ENCODE results near the gene CELF4.

CELF4 gene

GRCh38 chr18:37538526-37539205, 26.9 kb downstream of the CELF4 start:
- no peak overlapping the region for H2AFZ ChIP-seq
- H3K4me2 ChIP-seq (ENCODE audit: low read length), result no peak overlapping the region
- no peaks in the 10 kb centered on the region for H3K4me1 ChIP-seq
- no peak overlapping the region for H3K27ac ChIP-seq
- TF ChIP-seq CTCF (IDR thresholded peaks at IDR 0.05), result no peak
- H3K9me3 ChIP-seq (ENCODE audit: control insufficient read depth, low read length), result no peaks in the 10 kb centered on the region
- no peaks in the 10 kb centered on the region for H3K36me3 ChIP-seq (ENCODE audit: control insufficient read depth, insufficient read depth, low read length)
- H3K27me3 ChIP-seq (ENCODE audit: control insufficient read depth, insufficient read depth, low read length), result no peaks in the 10 kb centered on the region
- H3K79me2 ChIP-seq, result no peaks in the 10 kb centered on the region
- no peak overlapping the region for H3K4me3 ChIP-seq (ENCODE audit: low read depth, low read length)
- H3K9ac ChIP-seq, result no peak overlapping the region

- Histone ChIP-seq H3K9me3 (ENCODE audit: control insufficient read depth, low read length) (no peaks in the 10 kb centered on the region), H3K4me3 (ENCODE audit: low read depth, low read length) (no peak overlapping the region), H3K27ac (no peak overlapping the region), H3K4me1 (no peaks in the 10 kb centered on the region), H3K27me3 (ENCODE audit: control insufficient read depth, insufficient read depth, low read length) (no peaks in the 10 kb centered on the region), H3K4me2 (ENCODE audit: low read length) (no peak overlapping the region), H3K36me3 (ENCODE audit: control insufficient read depth, insufficient read depth, low read length) (no peaks in the 10 kb centered on the region), H3K79me2 (no peaks in the 10 kb centered on the region), H2AFZ (no peak overlapping the region), H3K9ac (no peak overlapping the region)
- peak; percentile 93 for TF ChIP-seq CTCF (IDR thresholded peaks at IDR 0.05)
These were observed 27.6 kb downstream of the CELF4 start for GRCh38 chr18:37537868-37538525.

- Histone ChIP-seq H3K4me1 (no peaks in the 10 kb centered on the region), H3K27ac (no peak overlapping the region), H3K4me2 (ENCODE audit: low read length) (no peak overlapping the region), H3K9me3 (ENCODE audit: control insufficient read depth, low read length) (no peaks in the 10 kb centered on the region), H3K79me2 (no peaks in the 10 kb centered on the region), H3K4me3 (ENCODE audit: low read depth, low read length) (no peak overlapping the region), H3K27me3 (ENCODE audit: control insufficient read depth, insufficient read depth, low read length) (no peaks in the 10 kb centered on the region), H2AFZ (no peak overlapping the region), H3K36me3 (ENCODE audit: control insufficient read depth, insufficient read depth, low read length) (no peaks in the 10 kb centered on the region), H3K9ac (no peak overlapping the region)
- TF ChIP-seq CTCF (IDR thresholded peaks at IDR 0.05), result no peak
These were observed 28.9 kb downstream of the CELF4 start for GRCh38 chr18:37536656-37537055.

GRCh38 chr18:37535968-37536367, 29.6 kb downstream of the CELF4 start:
- H2AFZ ChIP-seq, result no peak overlapping the region
- H3K9ac ChIP-seq, result no peak overlapping the region
- no peaks in the 10 kb centered on the region for H3K27me3 ChIP-seq (ENCODE audit: control insufficient read depth, insufficient read depth, low read length)
- H3K27ac ChIP-seq, result no peak overlapping the region
- H3K79me2 ChIP-seq, result no peaks in the 10 kb centered on the region
- no peak overlapping the region for H3K4me3 ChIP-seq (ENCODE audit: low read depth, low read length)
- TF ChIP-seq CTCF (IDR thresholded peaks at IDR 0.05), result no peak
- H3K9me3 ChIP-seq (ENCODE audit: control insufficient read depth, low read length), result no peaks in the 10 kb centered on the region
- no peak overlapping the region for H3K4me2 ChIP-seq (ENCODE audit: low read length)
- no peaks in the 10 kb centered on the region for H3K4me1 ChIP-seq
- H3K36me3 ChIP-seq (ENCODE audit: control insufficient read depth, insufficient read depth, low read length), result no peaks in the 10 kb centered on the region

GRCh38 chr18:37534627-37535026, 31.0 kb downstream of the CELF4 start:
- no peak for TF ChIP-seq CTCF (IDR thresholded peaks at IDR 0.05)
- H3K27ac ChIP-seq, result no peak overlapping the region
- H3K27me3 ChIP-seq (ENCODE audit: control insufficient read depth, insufficient read depth, low read length), result no peaks in the 10 kb centered on the region
- no peaks in the 10 kb centered on the region for H3K4me1 ChIP-seq
- no peaks in the 10 kb centered on the region for H3K36me3 ChIP-seq (ENCODE audit: control insufficient read depth, insufficient read depth, low read length)
- no peak overlapping the region for H2AFZ ChIP-seq
- H3K4me2 ChIP-seq (ENCODE audit: low read length), result no peak overlapping the region
- H3K4me3 ChIP-seq (ENCODE audit: low read depth, low read length), result no peak overlapping the region
- no peaks in the 10 kb centered on the region for H3K79me2 ChIP-seq
- H3K9ac ChIP-seq, result no peak overlapping the region
- no peaks in the 10 kb centered on the region for H3K9me3 ChIP-seq (ENCODE audit: control insufficient read depth, low read length)
